CD4-positive, CD25-positive, alpha-beta regulatory T cell (primary cell): ENCODE results near the gene CCDC180. TPM values are rescaled to one million over a fixed set of nuclear protein-coding genes. Genes with fewer than 3 reads are reported as not detected.

Source experiments
- ATAC-seq, 2 donors: fragments of 150-1000 bp; cut with Tn5 transposase; one replicate each; pipeline ENCODE4 v1.10.0; 2021; ENCODE audit warnings: low read depth in 2 of 2, moderate number of reproducible peaks in 2 of 2, moderate library complexity in 1 of 2
- DNase-seq, 3 donors: peaks; one replicate each; pipeline versions ENCODE4 v3.0.0 to v3.0.0-alpha.2; 2012 to 2022; ENCODE audit warnings: mixed read lengths in 1 of 3
- H3K27ac ChIP-seq: one replicate; pipeline ENCODE4 v1.7.0; 2013; ENCODE audit warnings: mild to moderate bottlenecking, low read length; ENCODE audit not compliant: insufficient read depth, poor library complexity, severe bottlenecking
- H3K27me3 ChIP-seq: one replicate; pipeline ENCODE4 v1.7.0; 2013; ENCODE audit warnings: low read length; ENCODE audit not compliant: control insufficient read depth, insufficient read depth
- H3K36me3 ChIP-seq: one replicate; pipeline ENCODE4 v1.7.0; 2013; ENCODE audit warnings: mild to moderate bottlenecking, low read length, moderate library complexity; ENCODE audit not compliant: control insufficient read depth, insufficient read depth
- H3K4me1 ChIP-seq: 2 replicates; pipeline ENCODE4 v1.7.0; 2013; ENCODE audit warnings: mild to moderate bottlenecking, low read length; ENCODE audit not compliant: insufficient read depth, control insufficient read depth, poor library complexity, severe bottlenecking
- H3K4me3 ChIP-seq: one replicate; pipeline ENCODE4 v1.7.0; 2013; ENCODE audit warnings: low read depth, mild to moderate bottlenecking, low read length, moderate library complexity
- H3K9me3 ChIP-seq, 2 experiments: 1 replicate in 1 of 2; 2 replicates in 1 of 2; pipeline ENCODE4 v1.7.0; 2013; ENCODE audit warnings: low read length in 2 of 2, mild to moderate bottlenecking in 1 of 2, moderate library complexity in 1 of 2; ENCODE audit not compliant: control insufficient read depth in 2 of 2
- H3K27ac Mint-ChIP-seq, 3 donors: one replicate each; pipeline ENCODE4 v1.8.0; 2020 to 2022; ENCODE audit warnings: mild to moderate bottlenecking in 3 of 3, mixed read lengths in 3 of 3, moderate library complexity in 2 of 3
- H3K27me3 Mint-ChIP-seq: one replicate; pipeline ENCODE4 v1.8.0; 2022; ENCODE audit warnings: mild to moderate bottlenecking, mixed read lengths
- H3K36me3 Mint-ChIP-seq: one replicate; pipeline ENCODE4 v1.8.0; 2020; ENCODE audit warnings: mixed read lengths
- H3K4me1 Mint-ChIP-seq, 4 donors: one replicate each; pipeline ENCODE4 v1.8.0; 2020 to 2022; ENCODE audit warnings: mixed read lengths in 4 of 4, mild to moderate bottlenecking in 1 of 4
- H3K4me3 Mint-ChIP-seq, 4 donors: one replicate each; pipeline ENCODE4 v1.8.0; 2020 to 2022; ENCODE audit warnings: mild to moderate bottlenecking in 4 of 4, mixed read lengths in 4 of 4, moderate library complexity in 3 of 4
- H3K9me3 Mint-ChIP-seq, 7 donors: one replicate each; pipeline ENCODE4 v1.8.0; 2020 to 2022; ENCODE audit warnings: mixed read lengths in 7 of 7, mild to moderate bottlenecking in 3 of 7, moderate library complexity in 2 of 7
- polyA plus RNA-seq, 4 donors: library from polyadenylated mRNA; unstranded; fragments of 300-500 nt; fragmentation: Illumina TruSeq; gene quantifications; one replicate each; pipeline ENCODE4 v1.2.3, GENCODE V29; 2021
- total RNA-seq: library from RNA; stranded (reverse); gene quantifications from one replicate; pipeline ENCODE4 v1.2.3, GENCODE V29; 2022

The CCDC180 gene
- total and polyA plus RNA-seq, 5 donors from 2014 or later, result 0.24 to 9.1 (median 0.85) TPM

DNA sequence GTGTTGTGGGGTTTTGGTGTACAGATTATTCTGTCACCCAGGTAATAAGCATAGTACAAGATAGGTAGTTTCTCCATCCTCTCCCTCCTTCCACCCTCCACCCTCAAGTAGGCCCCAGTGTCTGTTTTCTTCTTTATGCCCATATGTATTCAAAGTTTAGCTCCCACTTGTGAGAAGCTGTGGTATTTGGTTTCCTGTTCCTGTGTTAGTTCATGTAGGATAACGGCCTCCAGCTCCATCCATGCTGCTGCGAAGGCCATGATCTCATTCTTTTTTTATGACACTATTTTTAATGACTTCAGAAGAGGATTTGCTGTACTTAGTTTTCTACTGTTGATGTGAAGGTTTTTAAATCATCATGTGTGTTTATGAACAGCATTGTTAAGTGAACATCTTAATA lies 11.9 kb downstream of the CCDC180 start:
- Mint-ChIP-seq H3K4me3 (no peak overlapping the region), H3K27me3 (no peaks in the 10 kb centered on the region), H3K4me1 (peaks cover 0 to 10% (median 6%) of the 10 kb centered on the region in 4 donors), H3K36me3 (peaks cover 62% of the 10 kb centered on the region), H3K27ac (peak overlapping the region in 1 of 3 donors; percentile 16), H3K9me3 (no peaks in the 10 kb centered on the region)
- DNase-seq, result peak in 1 of 3 donors; percentile 6
- Histone ChIP-seq H3K4me3 (no peak overlapping the region), H3K9me3 (no peaks in the 10 kb centered on the region), H3K27me3 (no peaks in the 10 kb centered on the region), H3K36me3 (peaks cover 36% of the 10 kb centered on the region), H3K27ac (no peak overlapping the region), H3K4me1 (no peaks in the 10 kb centered on the region)
- no peak for ATAC-seq

DNA sequence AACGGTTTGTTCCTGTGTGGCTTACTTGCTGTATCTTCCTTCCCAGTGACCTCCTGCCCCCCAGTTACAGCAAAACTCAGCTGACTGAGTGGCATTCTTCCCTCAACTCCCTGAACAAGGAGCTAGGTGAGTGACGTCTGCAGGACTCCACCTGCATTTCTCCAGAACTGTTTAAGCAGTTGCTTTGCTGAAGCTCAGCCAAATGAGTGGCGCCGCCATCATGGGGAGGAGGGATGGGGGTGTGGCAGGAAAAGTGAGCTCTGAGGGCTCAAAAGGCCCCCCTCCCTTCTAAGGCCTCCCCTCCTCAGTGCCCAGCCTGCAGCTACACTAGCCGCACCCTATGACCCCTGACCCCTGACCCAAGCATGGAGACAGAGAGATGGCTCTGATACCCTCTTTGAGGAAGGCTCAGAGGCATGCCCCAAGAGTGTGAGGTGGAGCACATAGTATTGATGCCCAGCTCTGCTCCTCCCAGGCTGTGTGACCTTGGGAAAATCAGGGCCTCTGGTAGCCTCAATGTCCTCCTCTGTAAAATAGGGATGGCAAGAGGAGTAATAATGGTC lies 12.7 kb downstream of the CCDC180 start:
- no peak overlapping the region for H3K27ac Mint-ChIP-seq
- no peaks in the 10 kb centered on the region for H3K9me3 ChIP-seq
- H3K9me3 Mint-ChIP-seq, result no peaks in the 10 kb centered on the region
- ATAC-seq, result no peak
- no peak overlapping the region for H3K27ac ChIP-seq
- no peaks in the 10 kb centered on the region for H3K27me3 ChIP-seq
- no peaks in the 10 kb centered on the region for H3K4me1 ChIP-seq
- H3K36me3 ChIP-seq, result peaks cover 35% of the 10 kb centered on the region
- no peak overlapping the region for H3K4me3 ChIP-seq
- peaks cover 0 to 10% (median 6%) of the 10 kb centered on the region in 4 donors for H3K4me1 Mint-ChIP-seq
- peaks cover 60% of the 10 kb centered on the region for H3K36me3 Mint-ChIP-seq
- H3K27me3 Mint-ChIP-seq, result no peaks in the 10 kb centered on the region
- no peak overlapping the region for H3K4me3 Mint-ChIP-seq
- no peak for DNase-seq

DNA sequence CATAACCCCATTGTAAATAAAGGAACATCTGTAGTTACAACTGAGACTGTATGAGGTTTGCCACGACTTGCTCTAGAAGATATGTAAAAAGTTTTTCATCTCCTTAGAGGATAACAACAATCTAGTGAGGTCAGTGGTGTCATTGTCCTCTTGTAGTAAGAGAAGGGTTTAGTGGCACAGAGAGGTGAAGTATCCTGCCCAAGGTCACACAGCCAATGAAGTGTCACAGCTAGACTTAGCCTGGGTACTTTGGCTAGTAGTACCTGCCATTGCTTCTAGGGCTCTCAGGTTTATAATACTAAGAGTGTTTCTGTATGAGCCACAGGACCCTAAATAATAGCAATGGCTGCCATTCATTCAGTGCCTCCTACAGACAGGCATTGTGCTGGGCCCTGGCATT lies 13.8 kb downstream of the CCDC180 start:
- Mint-ChIP-seq H3K4me1 (peaks cover 0 to 10% (median 6%) of the 10 kb centered on the region in 4 donors), H3K9me3 (peaks cover 0 to 3% (median 0%) of the 10 kb centered on the region in 7 donors), H3K27ac (peak overlapping the region in 1 of 3 donors; percentile 8), H3K36me3 (peaks cover 62% of the 10 kb centered on the region), H3K4me3 (no peak overlapping the region), H3K27me3 (no peaks in the 10 kb centered on the region)
- H3K27me3 ChIP-seq, result no peaks in the 10 kb centered on the region
- H3K9me3 ChIP-seq, result no peaks in the 10 kb centered on the region
- no peak overlapping the region for H3K4me3 ChIP-seq
- H3K36me3 ChIP-seq, result peaks cover 36% of the 10 kb centered on the region
- no peaks in the 10 kb centered on the region for H3K4me1 ChIP-seq
- DNase-seq, result no peak
- no peak overlapping the region for H3K27ac ChIP-seq
- no peak for ATAC-seq

DNA sequence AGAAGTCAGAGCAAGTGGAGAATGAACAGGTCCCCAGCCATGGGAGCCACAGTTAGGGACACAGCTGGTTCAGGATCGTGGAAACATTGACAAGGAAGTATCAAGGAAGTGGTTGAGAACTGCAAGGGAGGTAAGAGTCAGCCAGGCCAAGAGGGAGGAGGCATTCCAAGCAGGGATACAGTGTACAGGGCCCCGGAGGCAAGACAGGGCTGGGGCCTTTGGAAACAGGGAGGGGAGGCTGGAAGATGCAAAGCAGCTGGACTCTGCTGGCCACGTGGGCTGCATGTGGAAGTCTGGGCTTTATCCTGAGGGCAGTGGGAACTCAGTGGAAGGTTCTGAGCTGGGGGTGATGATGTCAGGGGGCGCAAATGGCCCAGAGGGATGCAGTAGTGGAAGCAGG lies 14.2 kb downstream of the CCDC180 start:
- Mint-ChIP-seq H3K4me3 (no peak overlapping the region), H3K4me1 (peaks cover 0 to 10% (median 6%) of the 10 kb centered on the region in 4 donors), H3K9me3 (peaks cover 0 to 3% (median 0%) of the 10 kb centered on the region in 7 donors), H3K36me3 (peaks cover 59% of the 10 kb centered on the region), H3K27ac (no peak overlapping the region), H3K27me3 (no peaks in the 10 kb centered on the region)
- no peak for DNase-seq
- H3K27ac ChIP-seq, result no peak overlapping the region
- no peak overlapping the region for H3K4me3 ChIP-seq
- no peak for ATAC-seq
- H3K36me3 ChIP-seq, result peaks cover 35% of the 10 kb centered on the region
- no peaks in the 10 kb centered on the region for H3K9me3 ChIP-seq
- no peaks in the 10 kb centered on the region for H3K4me1 ChIP-seq
- no peaks in the 10 kb centered on the region for H3K27me3 ChIP-seq

DNA sequence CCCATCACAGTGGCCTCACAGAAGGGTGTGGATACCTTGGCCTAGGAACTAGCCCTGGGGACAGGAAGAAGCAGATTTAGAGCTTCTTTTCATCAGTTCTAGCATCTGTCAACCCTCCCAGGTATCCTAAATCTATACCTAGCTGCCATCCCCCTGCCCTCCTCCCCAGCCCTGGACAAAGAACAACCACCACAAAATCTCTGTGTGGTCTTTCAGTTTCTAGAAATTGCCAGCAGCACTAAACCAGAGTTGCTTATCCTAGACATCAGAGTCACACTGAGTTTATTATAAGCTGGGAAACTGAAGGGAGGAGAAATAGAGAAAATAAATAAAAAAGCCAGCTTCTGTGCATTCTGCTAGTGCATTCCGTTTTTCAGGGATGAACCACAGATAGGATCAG lies 14.6 kb downstream of the CCDC180 start:
- no peaks in the 10 kb centered on the region for H3K4me1 ChIP-seq
- peaks cover 34% of the 10 kb centered on the region for H3K36me3 ChIP-seq
- Mint-ChIP-seq H3K36me3 (peaks cover 56% of the 10 kb centered on the region), H3K4me3 (no peak overlapping the region), H3K4me1 (peaks cover 0 to 10% (median 6%) of the 10 kb centered on the region in 4 donors), H3K27ac (no peak overlapping the region), H3K27me3 (no peaks in the 10 kb centered on the region), H3K9me3 (peaks cover 0 to 3% (median 0%) of the 10 kb centered on the region in 7 donors)
- H3K27me3 ChIP-seq, result no peaks in the 10 kb centered on the region
- H3K27ac ChIP-seq, result no peak overlapping the region
- H3K4me3 ChIP-seq, result no peak overlapping the region
- no peaks in the 10 kb centered on the region for H3K9me3 ChIP-seq
- DNase-seq, result no peak
- no peak for ATAC-seq

DNA sequence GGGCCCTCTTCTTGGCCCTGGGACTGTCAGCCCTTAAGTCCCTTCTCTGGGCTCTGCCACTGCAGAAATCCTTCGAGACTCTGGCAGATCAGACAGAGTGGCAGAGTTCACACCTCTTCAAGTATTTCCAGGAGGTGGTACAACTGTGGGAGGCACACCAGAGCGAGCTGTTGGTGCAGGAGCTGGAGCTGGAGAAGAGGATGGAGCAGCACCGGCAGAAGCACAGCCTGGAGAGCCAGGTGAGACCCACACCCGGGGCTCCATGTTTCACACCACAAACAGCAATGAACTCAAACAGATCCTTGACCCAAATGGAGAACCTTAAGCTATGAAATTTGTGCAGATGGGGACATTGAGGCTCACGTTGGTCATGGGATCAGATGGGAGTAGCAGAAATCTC lies 17.5 kb downstream of the CCDC180 start:
- no peak overlapping the region for H3K4me3 ChIP-seq
- Mint-ChIP-seq H3K27me3 (no peaks in the 10 kb centered on the region), H3K27ac (no peak overlapping the region), H3K9me3 (peaks cover 0 to 3% (median 0%) of the 10 kb centered on the region in 7 donors), H3K36me3 (peaks cover 61% of the 10 kb centered on the region), H3K4me3 (no peak overlapping the region), H3K4me1 (peaks cover 0 to under 1% (median 0%) of the 10 kb centered on the region in 4 donors)
- no peaks in the 10 kb centered on the region for H3K27me3 ChIP-seq
- no peaks in the 10 kb centered on the region for H3K4me1 ChIP-seq
- DNase-seq (no peak), ATAC-seq (no peak)
- H3K27ac ChIP-seq, result no peak overlapping the region
- peaks cover 28% of the 10 kb centered on the region for H3K36me3 ChIP-seq
- H3K9me3 ChIP-seq, result no peaks in the 10 kb centered on the region

DNA sequence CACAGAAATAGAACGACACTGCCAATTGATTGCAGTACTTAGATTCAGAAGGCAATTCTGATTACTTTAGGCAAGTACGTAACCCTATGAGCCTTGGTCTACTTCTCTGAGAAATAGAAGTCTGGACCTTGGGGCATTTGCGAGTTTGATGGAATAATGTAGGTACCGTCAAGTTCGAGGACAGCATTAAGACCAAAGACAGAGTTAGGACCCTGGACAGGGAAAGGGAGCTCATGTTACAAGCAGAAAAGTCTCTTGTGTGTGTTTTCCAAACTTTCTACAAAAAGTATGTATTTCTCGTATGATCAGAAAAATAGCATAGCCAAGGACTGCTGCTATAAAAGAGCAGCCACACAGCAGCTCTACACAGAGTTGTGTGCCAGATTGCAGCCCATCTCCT lies 20.1 kb downstream of the CCDC180 start:
- no peak overlapping the region for H3K4me3 Mint-ChIP-seq
- no peaks in the 10 kb centered on the region for H3K27me3 Mint-ChIP-seq
- H3K27ac Mint-ChIP-seq, result no peak overlapping the region
- DNase-seq, result no peak
- H3K36me3 Mint-ChIP-seq, result peaks cover 52% of the 10 kb centered on the region
- peaks cover 0 to 5% (median 1%) of the 10 kb centered on the region in 7 donors for H3K9me3 Mint-ChIP-seq
- Histone ChIP-seq H3K36me3 (peaks cover 22% of the 10 kb centered on the region), H3K9me3 (no peaks in the 10 kb centered on the region), H3K27me3 (no peaks in the 10 kb centered on the region), H3K4me3 (no peak overlapping the region), H3K4me1 (no peaks in the 10 kb centered on the region), H3K27ac (no peak overlapping the region)
- ATAC-seq, result no peak
- H3K4me1 Mint-ChIP-seq, result peaks cover 11 to 23% (median 17%) of the 10 kb centered on the region in 4 donors

DNA sequence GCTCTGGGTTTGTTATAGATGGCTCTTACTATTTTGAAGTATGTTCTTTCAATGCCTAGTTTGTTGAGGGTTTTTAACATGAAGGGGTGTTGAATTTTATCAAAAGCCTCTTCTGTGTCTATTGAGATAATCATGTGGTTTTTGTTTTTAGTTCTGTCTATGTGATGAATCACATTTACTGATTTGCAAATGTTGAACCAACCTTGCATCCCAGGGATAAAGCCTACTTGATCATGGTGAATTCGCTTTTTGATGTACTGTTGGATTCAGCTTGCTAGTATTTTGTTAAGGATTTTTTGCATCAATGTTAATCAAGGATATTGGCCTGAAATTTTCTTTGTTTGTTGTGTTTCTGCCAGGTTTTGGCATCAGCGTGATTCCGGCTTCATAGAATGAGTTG lies 25.5 kb downstream of the CCDC180 start:
- peaks cover 13 to 25% (median 18%) of the 10 kb centered on the region in 4 donors for H3K4me1 Mint-ChIP-seq
- peaks cover 51% of the 10 kb centered on the region for H3K36me3 Mint-ChIP-seq
- H3K27ac Mint-ChIP-seq, result no peak overlapping the region
- peaks cover 0 to 10% (median 4%) of the 10 kb centered on the region in 7 donors for H3K9me3 Mint-ChIP-seq
- H3K27ac ChIP-seq, result no peak overlapping the region
- no peak overlapping the region for H3K4me3 Mint-ChIP-seq
- peaks cover 3% of the 10 kb centered on the region for H3K27me3 Mint-ChIP-seq
- ATAC-seq (no peak), DNase-seq (no peak)
- H3K27me3 ChIP-seq, result no peaks in the 10 kb centered on the region
- no peak overlapping the region for H3K4me3 ChIP-seq
- no peaks in the 10 kb centered on the region for H3K4me1 ChIP-seq
- H3K9me3 ChIP-seq, result no peaks in the 10 kb centered on the region
- peaks cover 8% of the 10 kb centered on the region for H3K36me3 ChIP-seq
